ENCODE measurements around the gene MLPH. TPM values are rescaled to one million over a fixed set of nuclear protein-coding genes. Genes with fewer than 3 reads are reported as not detected.

MLPH gene
- total RNA-seq, 4 donors from 2014 or later: 59.7 to 889 (median 182) TPM

- in situ Hi-C loops (cut with MboI; ENCODE audit: low pct_ligation_motif_present in 1 of 4, low pct_unique_long_range_greater_than_20kb in 1 of 4, low sequenced_read_pairs in 3 of 4) (loop anchor here in 1 of 4 donors (25.0 kb wide), 1 partner anchor 147 kb away; no protein-coding TSS in a partner anchor), intact Hi-C loops (cut with DNase I; ENCODE audit: low total_unique reads) (loop anchor here (10.0 kb wide), 1 partner anchor 84 kb away; no protein-coding TSS in a partner anchor)
- peak; percentile 82 for DNase-seq
- H3K27ac ChIP-seq: peak within 1 kb of the TSS; percentile 69 to 86 (median 74)
- H3K9me3 ChIP-seq: no peaks in the 10 kb centered on the region
- TF ChIP-seq EP300 (IDR thresholded peaks at IDR 0.05; ENCODE audit: low read depth): no peak
- peak; percentile 63 for TF ChIP-seq POLR2A (IDR thresholded peaks at IDR 0.05)
- TF ChIP-seq POLR2AphosphoS5 (IDR thresholded peaks at IDR 0.05): peak in 2 of 3 donors; percentile 53 to 54
- TF ChIP-seq CTCF (IDR thresholded peaks at IDR 0.05): no peak
- no peaks in the 10 kb centered on the region for H3K36me3 ChIP-seq
- peaks cover 0 to 24% (median 7%) of the 10 kb centered on the region in 4 donors for H3K4me1 ChIP-seq
- peak within 1 kb of the TSS in 3 of 4 donors; percentile 20 to 39 (median 28) for H3K4me3 ChIP-seq
- H3K27me3 ChIP-seq: no peaks in the 10 kb centered on the region
- 28 to 47% methylated on average over 2 to 16 of the region's 16 CpGs for WGBS, 2 donors (ENCODE audit: low coverage in 1 of 2)
Observed at GRCh38 chr2:237590272-237591140, 103.5 kb downstream of the MLPH start, which contains the start of gene RAB17. TSS of gene RAB17 (minus strand) at chr2:237590734. CDS start at chr2:237586154, 4,580 bp downstream.

GRCh38 chr2:237591141-237591881 is 104.3 kb downstream of the MLPH start:
- TF ChIP-seq POLR2A (IDR thresholded peaks at IDR 0.05): no peak
- TF ChIP-seq CTCF (IDR thresholded peaks at IDR 0.05): no peak
- no peak for TF ChIP-seq POLR2AphosphoS5 (IDR thresholded peaks at IDR 0.05)
- no peak for TF ChIP-seq EP300 (IDR thresholded peaks at IDR 0.05; ENCODE audit: low read depth)
- no peaks in the 10 kb centered on the region for H3K9me3 ChIP-seq
- in situ Hi-C loops (cut with MboI; ENCODE audit: low pct_ligation_motif_present in 1 of 4, low pct_unique_long_range_greater_than_20kb in 1 of 4, low sequenced_read_pairs in 3 of 4) (loop anchor here in 1 of 4 donors (25.0 kb wide), 1 partner anchor 146 kb away; no protein-coding TSS in a partner anchor), intact Hi-C loops (cut with DNase I; ENCODE audit: low total_unique reads) (loop anchor here (10.0 kb wide), 1 partner anchor 83 kb away; no protein-coding TSS in a partner anchor)
- WGBS, 2 donors (ENCODE audit: low coverage in 1 of 2): 47 to 50% methylated on average over 1 to 19 of the region's 19 CpGs
- H3K36me3 ChIP-seq: no peaks in the 10 kb centered on the region
- H3K27ac ChIP-seq: peak overlapping the region; percentile 69 to 86 (median 74)
- peak; percentile 75 for DNase-seq
- H3K4me1 ChIP-seq: peaks cover 0 to 24% (median 7%) of the 10 kb centered on the region in 4 donors
- no peaks in the 10 kb centered on the region for H3K27me3 ChIP-seq
- peak overlapping the region in 3 of 4 donors; percentile 20 to 39 (median 28) for H3K4me3 ChIP-seq

GRCh38 chr2:237592425-237592980 is 105.5 kb downstream of the MLPH start:
- Histone ChIP-seq H3K4me1 (peaks cover 0 to 24% (median 7%) of the 10 kb centered on the region in 4 donors), H3K4me3 (no peak overlapping the region), H3K27ac (no peak overlapping the region), H3K36me3 (no peaks in the 10 kb centered on the region), H3K9me3 (no peaks in the 10 kb centered on the region), H3K27me3 (no peaks in the 10 kb centered on the region)
- intact Hi-C loops (cut with DNase I; ENCODE audit: low total_unique reads) (loop anchor here (10.0 kb wide), 1 partner anchor 82 kb away; no protein-coding TSS in a partner anchor), in situ Hi-C loops (cut with MboI; ENCODE audit: low pct_ligation_motif_present in 1 of 4, low pct_unique_long_range_greater_than_20kb in 1 of 4, low sequenced_read_pairs in 3 of 4) (loop anchor here in 1 of 4 donors (25.0 kb wide), 1 partner anchor 145 kb away; no protein-coding TSS in a partner anchor)
- TF ChIP-seq POLR2AphosphoS5 (IDR thresholded peaks at IDR 0.05): no peak
- TF ChIP-seq CTCF (IDR thresholded peaks at IDR 0.05): no peak
- no peak for TF ChIP-seq POLR2A (IDR thresholded peaks at IDR 0.05)
- no peak for TF ChIP-seq EP300 (IDR thresholded peaks at IDR 0.05; ENCODE audit: low read depth)
- 89% methylated on average over 18 of the region's 18 CpGs; no CpG with 5 or more reads in 1 of the 2 donors for WGBS, 2 donors (ENCODE audit: low coverage in 1 of 2)
- no peak for DNase-seq

Data from transverse colon (tissue), 4 donors.